ENCODE measurements around the gene OPCML.

- TF ChIP-seq CTCF (conservative IDR thresholded peaks at IDR 0.05; ENCODE audit: low read depth in 2 of 2) (no peak), EZH2 (IDR thresholded peaks at IDR 0.05; ENCODE audit: low read depth, unreplicated experiment) (no peak), POLR2AphosphoS5 (IDR thresholded peaks at IDR 0.05; ENCODE audit: low read depth) (no peak), JUNB (IDR thresholded peaks at IDR 0.05; ENCODE audit: unreplicated experiment) (no peak), EZH2phosphoT487 (IDR thresholded peaks at IDR 0.05; ENCODE audit: unreplicated experiment) (no peak), ZNF331 (CRISPR knock-in tag; IDR thresholded peaks at IDR 0.05; ENCODE audit: low read depth) (no peak), CREB1 (CRISPR knock-in tag; IDR thresholded peaks at IDR 0.05; ENCODE audit: low read depth) (no peak)
These were observed 988.3 kb downstream of the OPCML start for GRCh38 chr11:132544007-132544406.

Measured in GM23338 (cell line).